Skeletal muscle tissue (tissue), 4 donors: ENCODE data around the gene TSPEAR. TPM values are rescaled to one million over a fixed set of nuclear protein-coding genes. Genes with fewer than 3 reads are reported as not detected.

Source experiments
- H3K27ac ChIP-seq: one replicate; pipeline ENCODE4 v1.7.0; 2013; ENCODE audit warnings: mild to moderate bottlenecking, low read depth, low read length, inconsistent platforms
- H3K27me3 ChIP-seq, 3 donors: one replicate each; pipeline ENCODE4 v1.7.0; 2013; ENCODE audit warnings: low read length in 3 of 3; ENCODE audit not compliant: control insufficient read depth in 3 of 3, insufficient read depth in 3 of 3
- H3K36me3 ChIP-seq, 3 donors: one replicate each; pipeline ENCODE4 v1.7.0; 2013; ENCODE audit warnings: low read length in 3 of 3; ENCODE audit not compliant: control insufficient read depth in 3 of 3, insufficient read depth in 3 of 3
- H3K4me1 ChIP-seq, 3 donors: one replicate each; pipeline ENCODE4 v1.7.0; 2013; ENCODE audit warnings: low read length in 3 of 3, mild to moderate bottlenecking in 3 of 3; ENCODE audit not compliant: control insufficient read depth in 3 of 3, insufficient read depth in 3 of 3
- H3K4me3 ChIP-seq, 3 donors: one replicate each; pipeline ENCODE4 v1.7.0; 2013; ENCODE audit warnings: low read length in 3 of 3
- H3K9ac ChIP-seq, 3 donors: one replicate each; pipeline ENCODE4 v1.7.0; 2013; ENCODE audit warnings: low read length in 3 of 3, mild to moderate bottlenecking in 3 of 3, moderate library complexity in 2 of 3, low read depth in 1 of 3
- H3K9me3 ChIP-seq, 3 donors: one replicate each; pipeline ENCODE4 v1.7.0; 2013; ENCODE audit warnings: low read length in 3 of 3; ENCODE audit not compliant: control insufficient read depth in 3 of 3
- total RNA-seq: library from RNA; depleted of rRNA; stranded (reverse); fragments of >200 nt; gene quantifications from one replicate; pipeline ENCODE4 v1.2.3, GENCODE V29; 2014
- donor health status: Osteomylitis.

Gene TSPEAR
- total RNA-seq, 1 donor from 2014 or later, result not detected

GRCh38 chr21:44510508-44511218 lies 200.7 kb downstream of the TSPEAR start:
- Histone ChIP-seq H3K27ac (no peak overlapping the region), H3K4me1 (peaks cover 0 to 5% (median 2%) of the 10 kb centered on the region in 3 donors), H3K9me3 (no peaks in the 10 kb centered on the region), H3K27me3 (peaks cover 42 to 70% (median 67%) of the 10 kb centered on the region in 3 donors), H3K9ac (no peak overlapping the region), H3K4me3 (no peak overlapping the region), H3K36me3 (no peaks in the 10 kb centered on the region)

DNA sequence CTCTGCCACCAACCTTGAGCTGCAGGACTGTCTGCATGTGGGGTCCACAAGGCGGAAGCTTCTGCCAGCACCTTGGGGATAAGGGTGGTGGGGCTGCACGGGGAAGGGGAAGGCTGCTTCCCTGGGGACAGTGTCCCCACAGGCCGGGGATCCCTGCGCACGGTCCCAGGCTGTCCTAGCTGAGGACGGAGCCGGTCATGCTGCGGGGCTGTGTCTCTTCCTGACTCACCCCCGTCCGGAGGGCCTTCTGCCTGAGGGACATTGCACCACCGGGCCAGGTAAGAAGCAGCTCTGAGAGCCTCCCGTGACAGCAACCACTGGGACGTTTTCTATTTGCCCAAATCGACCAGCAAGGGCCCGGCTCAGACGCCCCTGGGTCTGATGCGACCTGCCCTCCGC lies 201.3 kb downstream of the TSPEAR start:
- Histone ChIP-seq H3K36me3 (no peaks in the 10 kb centered on the region), H3K27me3 (peaks cover 44 to 72% (median 64%) of the 10 kb centered on the region in 3 donors), H3K9ac (no peak overlapping the region), H3K4me1 (peaks cover 0 to 5% (median 2%) of the 10 kb centered on the region in 3 donors), H3K27ac (no peak overlapping the region), H3K9me3 (no peaks in the 10 kb centered on the region), H3K4me3 (no peak overlapping the region)

DNA sequence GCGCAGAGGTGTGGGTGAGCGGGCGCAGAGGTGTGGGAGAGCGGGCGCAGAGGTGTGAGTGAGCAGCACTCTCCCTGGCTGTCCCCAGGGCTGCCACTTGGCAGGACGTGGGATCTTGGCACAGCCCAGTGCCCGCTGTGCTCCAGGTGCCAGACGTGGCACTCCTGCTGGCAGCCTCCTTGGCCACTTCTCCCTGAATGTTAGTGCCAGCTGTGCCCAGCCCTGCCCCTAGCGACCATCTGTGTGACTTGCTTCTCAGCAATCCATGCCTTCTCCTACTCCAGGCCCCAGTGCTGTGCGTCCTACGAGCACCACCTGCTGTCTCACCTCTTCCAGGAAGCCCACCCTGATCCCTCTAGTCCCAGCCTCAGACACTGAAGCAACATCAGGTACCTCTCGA lies 201.8 kb downstream of the TSPEAR start:
- no peak overlapping the region for H3K27ac ChIP-seq
- no peaks in the 10 kb centered on the region for H3K36me3 ChIP-seq
- no peaks in the 10 kb centered on the region for H3K9me3 ChIP-seq
- no peak overlapping the region for H3K9ac ChIP-seq
- H3K27me3 ChIP-seq, result peaks cover 44 to 72% (median 64%) of the 10 kb centered on the region in 3 donors
- H3K4me3 ChIP-seq, result no peak overlapping the region
- peaks cover 0 to 5% (median 2%) of the 10 kb centered on the region in 3 donors for H3K4me1 ChIP-seq

DNA sequence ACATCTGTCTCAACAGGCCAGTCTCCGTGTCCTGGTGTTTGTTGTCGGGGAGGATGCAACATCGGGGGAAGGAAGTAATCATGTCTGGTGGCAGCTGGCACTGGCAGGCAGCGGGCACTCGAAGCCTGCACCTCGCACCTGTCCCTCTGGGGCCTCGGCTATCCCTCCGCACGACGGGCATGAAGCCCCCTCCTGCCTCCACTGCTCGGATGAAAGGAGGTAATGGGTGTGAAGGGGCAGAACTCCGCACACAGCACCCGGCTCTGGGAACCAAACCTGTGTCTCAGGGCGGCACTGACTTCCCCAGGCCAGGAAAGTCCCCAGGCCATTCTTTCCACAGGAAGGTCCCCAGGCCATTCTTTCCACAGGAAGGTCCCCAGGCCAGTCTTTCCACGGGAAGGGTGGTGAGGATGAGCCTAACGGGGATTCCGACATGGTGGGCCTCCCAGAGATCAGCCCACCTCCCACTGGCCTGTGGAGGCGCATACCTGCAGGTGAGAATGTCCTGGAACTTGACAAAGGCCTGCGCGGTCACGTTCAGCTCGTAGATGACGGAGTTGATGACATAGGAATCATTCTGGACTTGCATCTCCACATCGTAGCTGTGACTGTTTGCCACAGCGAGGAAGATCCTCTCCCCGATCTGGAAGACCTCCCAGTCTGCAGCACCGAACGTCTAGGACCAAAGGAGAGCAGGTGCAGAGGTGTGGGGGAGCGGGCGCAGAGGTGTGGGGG lies 202.5 kb downstream of the TSPEAR start:
- H3K9me3 ChIP-seq, result no peaks in the 10 kb centered on the region
- no peak overlapping the region for H3K4me3 ChIP-seq
- H3K36me3 ChIP-seq, result no peaks in the 10 kb centered on the region
- no peak overlapping the region for H3K27ac ChIP-seq
- H3K27me3 ChIP-seq, result peaks cover 44 to 69% (median 64%) of the 10 kb centered on the region in 3 donors
- peaks cover 0 to 5% (median 2%) of the 10 kb centered on the region in 3 donors for H3K4me1 ChIP-seq
- no peak overlapping the region for H3K9ac ChIP-seq

GRCh38 chr21:44508426-44508710 lies 203.0 kb downstream of the TSPEAR start:
- Histone ChIP-seq H3K9ac (no peak overlapping the region), H3K36me3 (no peaks in the 10 kb centered on the region), H3K27ac (no peak overlapping the region), H3K4me3 (no peak overlapping the region), H3K4me1 (peaks cover 0 to 5% (median 2%) of the 10 kb centered on the region in 3 donors), H3K27me3 (peaks cover 44 to 69% (median 59%) of the 10 kb centered on the region in 3 donors), H3K9me3 (no peaks in the 10 kb centered on the region)

GRCh38 chr21:44507673-44508425 lies 203.5 kb downstream of the TSPEAR start:
- Histone ChIP-seq H3K36me3 (no peaks in the 10 kb centered on the region), H3K27ac (no peak overlapping the region), H3K9me3 (no peaks in the 10 kb centered on the region), H3K9ac (no peak overlapping the region), H3K4me1 (peaks cover 0 to 5% (median 2%) of the 10 kb centered on the region in 3 donors), H3K4me3 (no peak overlapping the region), H3K27me3 (peaks cover 44 to 64% (median 58%) of the 10 kb centered on the region in 3 donors)

GRCh38 chr21:44506279-44507255 lies 204.8 kb downstream of the TSPEAR start:
- peaks cover 43 to 58% (median 55%) of the 10 kb centered on the region in 3 donors for H3K27me3 ChIP-seq
- H3K27ac ChIP-seq, result no peak overlapping the region
- H3K36me3 ChIP-seq, result no peaks in the 10 kb centered on the region
- peaks cover 0 to 5% (median 2%) of the 10 kb centered on the region in 3 donors for H3K4me1 ChIP-seq
- no peak overlapping the region for H3K9ac ChIP-seq
- H3K4me3 ChIP-seq, result no peak overlapping the region
- H3K9me3 ChIP-seq, result no peaks in the 10 kb centered on the region

- H3K4me1 ChIP-seq, result peaks cover 0 to 5% (median 2%) of the 10 kb centered on the region in 3 donors
- no peak overlapping the region for H3K9ac ChIP-seq
- no peak overlapping the region for H3K27ac ChIP-seq
- H3K27me3 ChIP-seq, result peaks cover 35 to 50% (median 47%) of the 10 kb centered on the region in 3 donors
- H3K36me3 ChIP-seq, result no peaks in the 10 kb centered on the region
- H3K4me3 ChIP-seq, result no peak overlapping the region
- H3K9me3 ChIP-seq, result no peaks in the 10 kb centered on the region
Measured at GRCh38 chr21:44505673-44506278, 205.6 kb downstream of the TSPEAR start.

GRCh38 chr21:44503901-44504399 lies 207.4 kb downstream of the TSPEAR start:
- H3K9me3 ChIP-seq, result no peaks in the 10 kb centered on the region
- no peaks in the 10 kb centered on the region for H3K4me1 ChIP-seq
- H3K27me3 ChIP-seq, result peaks cover 24 to 46% (median 45%) of the 10 kb centered on the region in 3 donors
- H3K4me3 ChIP-seq, result no peak overlapping the region
- H3K9ac ChIP-seq, result no peak overlapping the region
- no peak overlapping the region for H3K27ac ChIP-seq
- no peaks in the 10 kb centered on the region for H3K36me3 ChIP-seq
